Measurements from ENCODE around the gene PDK3.

PDK3 gene

GRCh38 chrX:24553011-24553410, 87.9 kb downstream of the PDK3 start:
- no peak for DNase-seq (ENCODE audit: low read depth in 2 of 2)

- no peak for DNase-seq (ENCODE audit: low read depth in 2 of 2)
Observed at GRCh38 chrX:24561121-24561520, 96.0 kb downstream of the PDK3 start.

DNA sequence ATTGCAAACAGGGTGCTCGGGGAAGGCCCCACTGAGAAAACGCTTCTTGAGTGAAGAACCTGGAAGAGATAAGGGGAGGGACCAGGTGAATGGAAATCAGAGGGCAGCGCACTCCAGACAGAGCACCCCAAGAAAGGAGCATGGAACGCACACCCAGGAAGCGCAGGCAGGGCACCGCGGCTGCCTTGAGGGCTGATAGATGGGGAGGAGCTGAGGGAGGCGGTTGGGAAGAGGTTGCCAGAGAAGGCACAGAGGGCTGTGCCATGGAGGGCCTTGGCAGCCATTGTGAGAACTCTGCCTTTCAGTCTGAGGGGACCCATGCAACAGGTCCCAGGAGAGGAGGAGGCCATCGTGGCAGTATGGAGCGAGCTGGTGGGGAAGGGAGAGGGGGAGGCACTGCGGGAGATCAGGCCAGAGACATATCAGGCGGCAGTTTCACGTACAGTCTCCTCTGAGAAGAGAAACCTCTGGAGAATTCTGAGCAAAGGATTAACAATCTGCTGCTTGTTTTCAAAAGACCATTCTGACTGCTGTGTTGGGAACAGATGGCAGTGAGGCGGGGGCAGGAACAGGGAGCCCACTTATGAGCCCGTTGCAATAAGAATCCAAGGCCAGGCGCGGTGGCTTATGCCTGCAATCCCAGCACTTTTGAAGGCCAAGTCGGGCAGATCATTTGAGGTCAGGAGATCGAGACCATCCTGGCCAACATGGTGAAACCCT, 98.4 kb downstream of the PDK3 start:
- no peak for DNase-seq (ENCODE audit: low read depth in 2 of 2)

GRCh38 chrX:24566240-24566639, 101.2 kb downstream of the PDK3 start:
- no peak for DNase-seq (ENCODE audit: low read depth in 2 of 2)

GRCh38 chrX:24567169-24567568, 102.1 kb downstream of the PDK3 start:
- no peak for DNase-seq (ENCODE audit: low read depth in 2 of 2)

DNA sequence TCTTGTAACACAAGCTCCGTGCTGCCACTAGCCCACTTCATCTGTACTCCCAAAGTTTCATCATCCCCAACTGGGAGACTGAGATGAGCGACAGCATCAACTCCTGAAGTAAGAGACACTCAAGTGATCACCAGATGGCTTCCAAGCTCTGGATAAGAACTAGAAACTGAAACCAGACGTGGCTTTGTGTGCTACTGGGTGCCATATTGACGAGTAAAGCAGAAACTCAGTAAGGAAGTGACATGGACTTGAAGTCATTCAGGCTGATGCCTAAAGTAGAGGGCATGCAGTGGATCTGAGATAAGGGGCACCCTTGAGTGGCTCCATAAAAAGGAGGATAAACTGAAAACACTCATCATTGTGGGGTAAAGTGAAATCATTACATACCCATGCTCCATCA, 109.7 kb downstream of the PDK3 start:
- no peak for DNase-seq (ENCODE audit: low read depth in 2 of 2)

- no peak for DNase-seq (ENCODE audit: low read depth in 2 of 2)
Observed at GRCh38 chrX:24575496-24575895, 110.4 kb downstream of the PDK3 start.

DNA sequence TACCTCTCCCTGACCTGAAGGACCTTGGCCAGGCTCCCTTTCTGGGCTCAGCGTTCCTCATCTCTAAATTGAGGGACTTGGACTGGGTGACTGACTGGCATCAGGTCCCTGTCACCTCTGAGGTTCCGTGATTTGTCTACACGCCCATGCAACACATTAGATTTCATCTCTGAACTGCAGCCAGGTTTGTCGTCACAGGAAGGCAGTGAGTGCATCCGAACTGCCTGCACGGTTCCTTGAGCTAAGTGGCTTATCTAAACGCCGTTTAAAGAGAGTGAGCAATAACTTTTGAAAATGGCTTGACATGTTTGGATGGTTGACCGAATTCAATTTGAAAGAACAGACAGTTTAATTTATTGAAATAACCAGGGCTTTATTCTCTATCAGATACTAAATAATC, 112.0 kb downstream of the PDK3 start:
- no peak for DNase-seq (ENCODE audit: low read depth in 2 of 2)

All from stimulated activated CD8-positive, alpha-beta memory T cell treated with anti-CD3 and anti-CD28 coated beads, Interleukin-7, amount 100 ng/mL, for 4 hours (primary cell).